ENCODE results near the gene SNX1. TPM values are rescaled to one million over a fixed set of nuclear protein-coding genes. Genes with fewer than 3 reads are reported as not detected.

SNX1 gene
- total and polyA plus RNA-seq, 9 donors, result 51.5 to 139 (median 125) TPM

- intact Hi-C loops (cut with DNase I), result no loop called here
- 33 to 65% (median 53%) methylated on average over 3 of the region's 3 CpGs for WGBS, 3 donors
- H3K36me3 ChIP-seq, result no peaks in the 10 kb centered on the region
Measured at GRCh38 chr15:64122936-64123351, 27.2 kb downstream of the SNX1 start.

DNA sequence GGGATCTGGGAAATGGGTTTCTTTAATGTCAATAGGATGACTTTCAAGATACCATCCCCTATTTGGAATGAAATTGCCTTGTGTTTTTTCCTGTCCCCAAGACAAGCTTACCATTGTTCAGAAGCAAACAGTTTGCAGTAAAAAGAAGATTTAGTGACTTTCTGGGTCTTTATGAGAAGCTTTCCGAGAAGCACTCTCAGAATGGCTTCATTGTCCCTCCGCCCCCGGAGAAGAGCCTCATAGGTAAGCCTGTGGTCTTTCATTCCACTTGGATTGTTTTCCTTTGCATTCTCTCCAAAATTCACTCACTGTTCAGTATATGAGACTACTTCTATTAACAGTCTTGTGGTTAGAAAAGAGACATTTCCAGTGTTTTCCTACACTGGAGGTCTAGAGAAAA is 30.2 kb downstream of the SNX1 start:
- no peak overlapping the region for H3K27ac ChIP-seq

More at GRCh38 chr15:64122936-64123351, 27.2 kb downstream of the SNX1 start:
- Histone ChIP-seq H3K9me3 (no peaks in the 10 kb centered on the region), H3K27me3 (no peaks in the 10 kb centered on the region), H3K27ac (no peak overlapping the region), H3K4me1 (ENCODE audit: insufficient read depth) (peaks cover 3% of the 10 kb centered on the region), H3K4me3 (no peak overlapping the region)
- no peak for DNase-seq
- TF ChIP-seq POLR2A (IDR thresholded peaks at IDR 0.05), result no peak
- no peak for TF ChIP-seq CTCF (IDR thresholded peaks at IDR 0.05)
- TF ChIP-seq EP300 (IDR thresholded peaks at IDR 0.05), result no peak

DNA sequence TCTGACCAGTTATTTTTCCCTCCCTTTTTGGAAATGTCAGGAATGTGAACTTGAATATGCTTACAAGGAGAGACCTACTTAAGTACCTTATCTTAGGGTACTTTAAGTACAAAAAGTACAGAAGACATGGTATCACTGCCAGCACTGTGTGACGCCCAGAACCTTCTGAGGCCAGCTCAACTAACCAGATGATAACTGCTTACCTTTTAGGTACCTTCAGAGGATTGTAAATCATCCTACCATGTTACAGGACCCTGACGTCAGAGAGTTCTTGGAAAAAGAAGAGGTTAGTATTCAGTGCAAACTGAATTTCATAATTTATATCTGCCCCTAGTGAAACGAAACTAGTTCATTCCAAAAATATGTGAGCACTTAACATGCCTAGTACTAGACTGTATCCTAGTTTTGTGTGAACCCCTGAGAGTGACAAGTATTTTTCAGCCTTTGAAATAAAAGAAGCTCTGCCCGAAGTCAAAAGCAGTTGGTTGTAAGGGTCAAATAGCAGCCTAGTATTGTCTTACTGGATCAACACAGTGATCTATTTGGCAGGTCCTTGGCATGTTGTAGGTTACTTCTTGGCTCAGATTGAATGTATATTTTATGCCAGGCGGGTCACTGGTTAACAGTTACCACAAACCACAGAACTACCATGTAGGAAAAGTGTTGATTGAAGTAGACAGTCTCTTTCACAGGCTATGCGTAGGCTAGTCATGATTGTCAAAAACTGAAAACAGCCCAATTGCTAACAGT is 31.9 kb downstream of the SNX1 start:
- Histone ChIP-seq H3K27me3 (no peaks in the 10 kb centered on the region), H3K4me1 (ENCODE audit: insufficient read depth) (no peaks in the 10 kb centered on the region), H3K9me3 (no peaks in the 10 kb centered on the region), H3K4me3 (no peak overlapping the region), H3K36me3 (no peaks in the 10 kb centered on the region), H3K27ac (no peak overlapping the region)
- DNase-seq, result no peak
- TF ChIP-seq POLR2A (IDR thresholded peaks at IDR 0.05) (no peak), CTCF (IDR thresholded peaks at IDR 0.05) (no peak), EP300 (IDR thresholded peaks at IDR 0.05) (no peak)
- 74 to 83% (median 81%) methylated on average over 6 of the region's 6 CpGs for WGBS, 3 donors
- intact Hi-C loops (cut with DNase I), result no loop called here

More for the DNA sequence above, 30.2 kb downstream of the SNX1 start:
- Histone ChIP-seq H3K27me3 (no peaks in the 10 kb centered on the region), H3K4me1 (ENCODE audit: insufficient read depth) (peaks cover 3% of the 10 kb centered on the region), H3K36me3 (no peaks in the 10 kb centered on the region), H3K4me3 (no peak overlapping the region), H3K9me3 (no peaks in the 10 kb centered on the region)
- no peak for TF ChIP-seq EP300 (IDR thresholded peaks at IDR 0.05)
- no peak for TF ChIP-seq POLR2A (IDR thresholded peaks at IDR 0.05)
- TF ChIP-seq CTCF (IDR thresholded peaks at IDR 0.05), result no peak
- 64 to 96% (median 84%) methylated on average over 3 of the region's 3 CpGs for WGBS, 3 donors
- no peak for DNase-seq
- intact Hi-C loops (cut with DNase I), result no loop called here

- intact Hi-C loops (cut with DNase I), result no loop called here
- Histone ChIP-seq H3K27me3 (no peaks in the 10 kb centered on the region), H3K9me3 (no peaks in the 10 kb centered on the region), H3K27ac (no peak overlapping the region), H3K36me3 (no peaks in the 10 kb centered on the region), H3K4me3 (no peak overlapping the region), H3K4me1 (ENCODE audit: insufficient read depth) (peaks cover 4% of the 10 kb centered on the region)
- no peak for DNase-seq
- WGBS, 3 donors, result 94 to 95% (median 95%) methylated on average over 3 of the region's 3 CpGs
- TF ChIP-seq CTCF (IDR thresholded peaks at IDR 0.05) (no peak), EP300 (IDR thresholded peaks at IDR 0.05) (no peak), POLR2A (IDR thresholded peaks at IDR 0.05) (no peak)
Measured at GRCh38 chr15:64130159-64130558, 34.4 kb downstream of the SNX1 start.
